ENCODE results near the gene KCTD16. TPM values are rescaled to one million over a fixed set of nuclear protein-coding genes. Genes with fewer than 3 reads are reported as not detected.

The KCTD16 gene
- total RNA-seq, 1 experiment from 2014 or later: 0.29 TPM

DNA sequence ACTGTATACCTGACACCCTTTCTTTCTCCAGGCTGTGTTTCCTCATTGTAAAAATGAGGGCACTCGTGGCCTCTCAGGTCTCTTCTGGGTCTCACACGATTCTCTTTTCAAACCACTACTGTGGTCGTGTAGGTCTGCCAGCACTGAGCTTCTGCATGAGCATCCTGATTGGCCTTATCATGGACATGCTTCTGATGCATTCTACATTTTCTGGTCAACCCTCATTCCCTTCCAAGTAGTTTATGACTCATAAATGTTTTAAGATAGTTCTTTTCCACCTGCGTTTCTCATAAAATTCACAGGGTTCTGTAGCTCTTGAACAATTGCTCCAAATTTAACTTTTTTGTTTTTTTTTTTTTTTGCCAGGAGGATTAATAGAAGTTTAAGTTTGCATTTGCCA is 294.8 kb downstream of the KCTD16 start:
- peaks cover under 1% of the 10 kb centered on the region for H3K9me3 Mint-ChIP-seq (ENCODE audit: unreplicated experiment)
- TF ChIP-seq, protein P1, sequence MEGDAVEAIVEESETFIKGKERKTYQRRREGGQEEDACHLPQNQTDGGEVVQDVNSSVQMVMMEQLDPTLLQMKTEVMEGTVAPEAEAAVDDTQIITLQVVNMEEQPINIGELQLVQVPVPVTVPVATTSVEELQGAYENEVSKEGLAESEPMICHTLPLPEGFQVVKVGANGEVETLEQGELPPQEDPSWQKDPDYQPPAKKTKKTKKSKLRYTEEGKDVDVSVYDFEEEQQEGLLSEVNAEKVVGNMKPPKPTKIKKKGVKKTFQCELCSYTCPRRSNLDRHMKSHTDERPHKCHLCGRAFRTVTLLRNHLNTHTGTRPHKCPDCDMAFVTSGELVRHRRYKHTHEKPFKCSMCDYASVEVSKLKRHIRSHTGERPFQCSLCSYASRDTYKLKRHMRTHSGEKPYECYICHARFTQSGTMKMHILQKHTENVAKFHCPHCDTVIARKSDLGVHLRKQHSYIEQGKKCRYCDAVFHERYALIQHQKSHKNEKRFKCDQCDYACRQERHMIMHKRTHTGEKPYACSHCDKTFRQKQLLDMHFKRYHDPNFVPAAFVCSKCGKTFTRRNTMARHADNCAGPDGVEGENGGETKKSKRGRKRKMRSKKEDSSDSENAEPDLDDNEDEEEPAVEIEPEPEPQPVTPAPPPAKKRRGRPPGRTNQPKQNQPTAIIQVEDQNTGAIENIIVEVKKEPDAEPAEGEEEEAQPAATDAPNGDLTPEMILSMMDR (IDR thresholded peaks at IDR 0.05; ENCODE audit: insufficient read depth in 1 of 2, low read depth in 1 of 2, low read length in 1 of 2, severe bottlenecking in 1 of 2, unreplicated experiment in 1 of 2): no peak
- intact Hi-C loops (cut with micrococcal nuclease; ENCODE audit: unreplicated experiment): loop anchor here (5.0 to 10.0 kb wide), 3 partner anchors 181 to 769 kb away; no protein-coding TSS in a partner anchor
- ChIA-PET CTCF (no interaction called here), POLR2A (no interaction called here)
- Histone ChIP-seq H3K27me3 (replicated peaks; ENCODE audit: control insufficient read depth, insufficient read depth, low read length) (no peaks in the 10 kb centered on the region), H3K4me3 (ENCODE audit: low read depth, low read length) (no peak overlapping the region), H3K4me1 (no peaks in the 10 kb centered on the region), H3K9me3 (no peaks in the 10 kb centered on the region), H3K36me3 (ENCODE audit: control insufficient read depth, insufficient read depth, low read length) (no peaks in the 10 kb centered on the region)
- BruUV-seq (replicated peaks): no TSS peak
- no peak overlapping the region for H3K27ac Mint-ChIP-seq (ENCODE audit: unreplicated experiment)
- DNase-seq: no peak
- no peaks in the 10 kb centered on the region for H3K36me3 Mint-ChIP-seq (ENCODE audit: insufficient read depth, unreplicated experiment)
- H3K27me3 Mint-ChIP-seq (ENCODE audit: insufficient read depth, unreplicated experiment): no peaks in the 10 kb centered on the region
- peaks cover 6% of the 10 kb centered on the region for H3K4me1 Mint-ChIP-seq (ENCODE audit: low read depth, unreplicated experiment)
- no peak overlapping the region for H3K4me3 Mint-ChIP-seq (ENCODE audit: unreplicated experiment)

DNA sequence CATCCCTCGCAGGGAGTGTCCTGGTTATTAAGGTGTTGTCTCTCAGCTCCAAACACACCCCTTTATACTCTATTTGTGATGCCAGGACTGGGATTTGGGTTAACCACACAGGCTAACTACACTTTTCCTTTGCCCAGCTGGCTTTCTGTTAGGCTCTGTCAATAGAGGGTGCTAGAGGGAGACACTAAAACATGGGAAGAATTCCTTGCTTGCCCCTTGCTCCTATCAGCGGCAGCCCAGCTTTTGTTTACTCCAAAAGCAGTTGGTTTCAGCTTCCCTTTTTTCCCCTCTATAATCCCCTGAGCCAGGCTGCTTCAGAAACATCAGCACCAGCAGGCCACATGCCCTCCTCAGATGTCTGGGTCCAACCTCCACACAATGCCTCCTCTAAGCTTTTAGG is 297.1 kb downstream of the KCTD16 start:
- no peaks in the 10 kb centered on the region for H3K36me3 ChIP-seq (ENCODE audit: control insufficient read depth, insufficient read depth, low read length)
- Mint-ChIP-seq H3K36me3 (ENCODE audit: insufficient read depth, unreplicated experiment) (no peaks in the 10 kb centered on the region), H3K27ac (ENCODE audit: unreplicated experiment) (no peak overlapping the region), H3K27me3 (ENCODE audit: insufficient read depth, unreplicated experiment) (no peaks in the 10 kb centered on the region), H3K9me3 (ENCODE audit: unreplicated experiment) (no peaks in the 10 kb centered on the region), H3K4me1 (ENCODE audit: low read depth, unreplicated experiment) (peaks cover 6% of the 10 kb centered on the region), H3K4me3 (ENCODE audit: unreplicated experiment) (no peak overlapping the region)
- DNase-seq: peak; percentile 43 to 60
- ChIA-PET POLR2A (interaction anchor here (0.5 kb wide), 2 partner anchors 162 to 440 kb away, joined by 4 read pairs; no protein-coding TSS in a partner anchor), CTCF (no interaction called here)
- no peaks in the 10 kb centered on the region for H3K27me3 ChIP-seq (replicated peaks; ENCODE audit: control insufficient read depth, insufficient read depth, low read length)
- H3K4me3 ChIP-seq (ENCODE audit: low read depth, low read length): no peak overlapping the region
- no TSS peak for BruUV-seq (replicated peaks)
- TF ChIP-seq, protein P1 (IDR thresholded peaks at IDR 0.05; ENCODE audit: insufficient read depth in 1 of 2, low read depth in 1 of 2, low read length in 1 of 2, severe bottlenecking in 1 of 2, unreplicated experiment in 1 of 2): peak; percentile 34 to 73
- intact Hi-C loops (cut with micrococcal nuclease; ENCODE audit: unreplicated experiment): loop anchor here (5.0 to 10.0 kb wide), 3 partner anchors 183 to 767 kb away; no protein-coding TSS in a partner anchor
- no peaks in the 10 kb centered on the region for H3K4me1 ChIP-seq
- H3K9me3 ChIP-seq: no peaks in the 10 kb centered on the region

DNA sequence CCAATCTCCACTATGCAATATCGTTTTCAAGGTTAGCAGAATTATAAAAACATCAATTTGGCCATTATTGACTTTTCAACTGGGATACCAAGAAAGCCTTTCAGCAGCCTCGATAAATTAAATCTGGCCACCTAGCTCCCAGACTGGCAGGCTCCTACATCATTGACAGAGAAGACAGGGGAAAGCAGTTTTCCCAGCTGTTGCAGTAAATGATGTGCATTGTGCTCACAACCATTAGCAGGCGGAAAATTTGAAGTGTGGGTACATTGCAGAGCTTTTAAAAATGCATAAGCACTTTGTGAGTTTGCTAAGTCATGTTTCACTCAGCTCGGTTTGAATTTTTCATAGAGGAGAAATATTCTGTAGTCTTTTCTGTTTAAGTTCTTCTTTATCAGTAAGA is 297.9 kb downstream of the KCTD16 start:
- H3K9me3 Mint-ChIP-seq (ENCODE audit: unreplicated experiment): no peaks in the 10 kb centered on the region
- no peak overlapping the region for H3K27ac Mint-ChIP-seq (ENCODE audit: unreplicated experiment)
- ChIA-PET CTCF (no interaction called here), POLR2A (no interaction called here)
- no TSS peak for BruUV-seq (replicated peaks)
- Histone ChIP-seq H3K9me3 (no peaks in the 10 kb centered on the region), H3K27me3 (replicated peaks; ENCODE audit: control insufficient read depth, insufficient read depth, low read length) (no peaks in the 10 kb centered on the region), H3K36me3 (ENCODE audit: control insufficient read depth, insufficient read depth, low read length) (no peaks in the 10 kb centered on the region), H3K4me3 (ENCODE audit: low read depth, low read length) (no peak overlapping the region), H3K4me1 (no peaks in the 10 kb centered on the region)
- H3K4me1 Mint-ChIP-seq (ENCODE audit: low read depth, unreplicated experiment): peaks cover 6% of the 10 kb centered on the region
- H3K4me3 Mint-ChIP-seq (ENCODE audit: unreplicated experiment): no peak overlapping the region
- no peaks in the 10 kb centered on the region for H3K27me3 Mint-ChIP-seq (ENCODE audit: insufficient read depth, unreplicated experiment)
- DNase-seq: no peak
- TF ChIP-seq, protein P1 (IDR thresholded peaks at IDR 0.05; ENCODE audit: insufficient read depth in 1 of 2, low read depth in 1 of 2, low read length in 1 of 2, severe bottlenecking in 1 of 2, unreplicated experiment in 1 of 2): no peak
- H3K36me3 Mint-ChIP-seq (ENCODE audit: insufficient read depth, unreplicated experiment): no peaks in the 10 kb centered on the region
- intact Hi-C loops (cut with micrococcal nuclease; ENCODE audit: unreplicated experiment): loop anchor here (5.0 to 10.0 kb wide), 3 partner anchors 184 to 766 kb away; no protein-coding TSS in a partner anchor
